Left forelimb (tissue), 1 donor: Measurements from ENCODE around the gene DNER.

Source experiments
- DNase-seq: peaks from one replicate; pipeline ENCODE4 v3.0.0-alpha.2; 2018; ENCODE audit warnings: low spot score

The DNER gene

GRCh38 chr2:229489016-229489415, 225.3 kb downstream of the DNER start:
- no peak for DNase-seq

- no peak for DNase-seq
Measured at GRCh38 chr2:229488232-229488631, 226.1 kb downstream of the DNER start.

- DNase-seq, result no peak
Measured at GRCh38 chr2:229486673-229487072, 227.7 kb downstream of the DNER start.

GRCh38 chr2:229485857-229486256, 228.5 kb downstream of the DNER start:
- no peak for DNase-seq

- no peak for DNase-seq
Measured at GRCh38 chr2:229477269-229477755, 237.0 kb downstream of the DNER start.

- no peak for DNase-seq
Measured at GRCh38 chr2:229475778-229476177, 238.6 kb downstream of the DNER start.

- DNase-seq, result no peak
Measured at GRCh38 chr2:229474125-229474524, 240.2 kb downstream of the DNER start.

GRCh38 chr2:229470781-229471180, 243.6 kb downstream of the DNER start:
- DNase-seq, result no peak

- DNase-seq, result no peak
Measured at GRCh38 chr2:229467783-229468182, 246.6 kb downstream of the DNER start.

- DNase-seq, result no peak
Measured at GRCh38 chr2:229463841-229464346, 250.5 kb downstream of the DNER start.

- DNase-seq, result no peak
Measured at GRCh38 chr2:229462112-229462511, 252.2 kb downstream of the DNER start.

- DNase-seq, result no peak
Measured at GRCh38 chr2:229456091-229456490, 258.3 kb downstream of the DNER start.

- DNase-seq, result no peak
Measured at GRCh38 chr2:229454934-229455631, 259.3 kb downstream of the DNER start.

GRCh38 chr2:229453230-229453629, 261.1 kb downstream of the DNER start:
- DNase-seq, result no peak

GRCh38 chr2:229451852-229452251, 262.5 kb downstream of the DNER start:
- no peak for DNase-seq

- no peak for DNase-seq
Measured at GRCh38 chr2:229447227-229447626, 267.1 kb downstream of the DNER start.

- DNase-seq, result no peak
Measured at GRCh38 chr2:229446350-229446749, 268.0 kb downstream of the DNER start.

GRCh38 chr2:229445501-229446211, 268.7 kb downstream of the DNER start:
- no peak for DNase-seq

- no peak for DNase-seq
Measured at GRCh38 chr2:229445019-229445418, 269.3 kb downstream of the DNER start.

- no peak for DNase-seq
Measured at GRCh38 chr2:229443546-229444268, 270.6 kb downstream of the DNER start.

- no peak for DNase-seq
Measured at GRCh38 chr2:229443141-229443540, 271.2 kb downstream of the DNER start.

GRCh38 chr2:229438430-229439159, 275.8 kb downstream of the DNER start:
- no peak for DNase-seq
